ENCODE results near the gene VSTM2L. TPM values are rescaled to one million over a fixed set of nuclear protein-coding genes. Genes with fewer than 3 reads are reported as not detected.

The VSTM2L gene
- total and polyA plus RNA-seq, 9 of the 15 experiments (the other 6 are each of a cell fraction or from before 2014, with no cell fraction given): not detected

GRCh38 chr20:37901654-37902503 is 1.0 kb upstream of the VSTM2L start (continued):
- TF ChIP-seq ZNF512 (tag; IDR thresholded peaks at IDR 0.05): no peak
- peak; percentile 36; the same call in 1 of the 2 replicates for TF ChIP-seq ZNF143 (CRISPR knock-in tag; IDR thresholded peaks at IDR 0.05)
- TF ChIP-seq KLF10 (CRISPR knock-in tag; IDR thresholded peaks at IDR 0.05): no peak
- no peak for TF ChIP-seq KAT8 (IDR thresholded peaks at IDR 0.05; ENCODE audit: low read depth)
- TF ChIP-seq ZNF518B (CRISPR knock-in tag; IDR thresholded peaks at IDR 0.05): no peak
- TF ChIP-seq CC2D1A (IDR thresholded peaks at IDR 0.05): no peak
- TF ChIP-seq ZC3H4 (CRISPR knock-in tag; IDR thresholded peaks at IDR 0.05; ENCODE audit: borderline replicate concordance): no peak
- no peak for TF ChIP-seq DNMT1 (IDR thresholded peaks at IDR 0.05)
- TF ChIP-seq PTBP1 (IDR thresholded peaks at IDR 0.05; ENCODE audit: low read depth, low read length): no peak
- peak; percentile 65; the same call in 1 of the 2 replicates for TF ChIP-seq ADNP (tag; IDR thresholded peaks at IDR 0.05)
- TF ChIP-seq MIER1 (IDR thresholded peaks at IDR 0.05; ENCODE audit: low read depth): peak; percentile 94
- TF ChIP-seq ILF3 (IDR thresholded peaks at IDR 0.05; ENCODE audit: borderline replicate concordance): no peak
- TF ChIP-seq YY1 (IDR thresholded peaks at IDR 0.05; ENCODE audit: borderline replicate concordance in 1 of 3, control insufficient read depth in 1 of 3, extremely low read depth in 1 of 3, insufficient read depth in 3 of 3, insufficient read length in 1 of 3, insufficient replicate concordance in 2 of 3, low read depth in 1 of 3, low read length in 2 of 3): peak in 1 of 3 experiments; percentile 2
- peak in 1 of 2 experiments; percentile 30 for TF ChIP-seq AFF1 (IDR thresholded peaks at IDR 0.05; ENCODE audit: low read depth in 1 of 2, partially characterized antibody in 2 of 2)
- no peak for TF ChIP-seq MTF1 (CRISPR knock-in tag; IDR thresholded peaks at IDR 0.05; ENCODE audit: borderline replicate concordance)
- TF ChIP-seq NFRKB (IDR thresholded peaks at IDR 0.05; ENCODE audit: low read depth): no peak
- TF ChIP-seq NR2C1 (IDR thresholded peaks at IDR 0.05): no peak
- TF ChIP-seq NR2C1 (tag; IDR thresholded peaks at IDR 0.05): no peak
- TF ChIP-seq ZKSCAN8 (CRISPR knock-in tag; IDR thresholded peaks at IDR 0.05): no peak

Data from K562 (cell line).